ENCODE measurements around the gene YTHDC2.

Gene YTHDC2

DNA sequence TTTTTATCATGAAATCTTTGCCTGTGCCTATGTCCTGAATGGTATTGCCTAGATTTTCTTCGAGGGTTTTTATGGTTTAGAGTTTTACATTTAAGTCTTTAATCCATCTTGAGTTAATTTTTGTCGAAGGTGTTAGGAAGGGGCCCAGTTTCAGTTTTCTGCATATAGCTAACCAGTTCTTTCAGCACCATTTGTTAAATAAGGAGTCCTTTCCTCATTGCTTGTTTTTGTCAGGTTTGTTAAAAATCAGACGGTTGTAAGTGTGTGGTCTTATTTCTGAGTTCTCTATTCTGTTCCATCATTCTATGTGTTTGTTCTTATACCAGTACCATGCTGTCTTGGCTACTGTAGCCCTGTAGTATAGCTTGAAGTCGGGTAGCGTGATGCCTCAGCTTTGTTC, 55.9 kb downstream of the YTHDC2 start:
- TF ChIP-seq, protein P1, sequence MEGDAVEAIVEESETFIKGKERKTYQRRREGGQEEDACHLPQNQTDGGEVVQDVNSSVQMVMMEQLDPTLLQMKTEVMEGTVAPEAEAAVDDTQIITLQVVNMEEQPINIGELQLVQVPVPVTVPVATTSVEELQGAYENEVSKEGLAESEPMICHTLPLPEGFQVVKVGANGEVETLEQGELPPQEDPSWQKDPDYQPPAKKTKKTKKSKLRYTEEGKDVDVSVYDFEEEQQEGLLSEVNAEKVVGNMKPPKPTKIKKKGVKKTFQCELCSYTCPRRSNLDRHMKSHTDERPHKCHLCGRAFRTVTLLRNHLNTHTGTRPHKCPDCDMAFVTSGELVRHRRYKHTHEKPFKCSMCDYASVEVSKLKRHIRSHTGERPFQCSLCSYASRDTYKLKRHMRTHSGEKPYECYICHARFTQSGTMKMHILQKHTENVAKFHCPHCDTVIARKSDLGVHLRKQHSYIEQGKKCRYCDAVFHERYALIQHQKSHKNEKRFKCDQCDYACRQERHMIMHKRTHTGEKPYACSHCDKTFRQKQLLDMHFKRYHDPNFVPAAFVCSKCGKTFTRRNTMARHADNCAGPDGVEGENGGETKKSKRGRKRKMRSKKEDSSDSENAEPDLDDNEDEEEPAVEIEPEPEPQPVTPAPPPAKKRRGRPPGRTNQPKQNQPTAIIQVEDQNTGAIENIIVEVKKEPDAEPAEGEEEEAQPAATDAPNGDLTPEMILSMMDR (IDR thresholded peaks at IDR 0.05; ENCODE audit: low read depth, low read length), result no peak
- DNase-seq, result no peak
- Histone ChIP-seq H3K36me3 (peaks cover 46% of the 10 kb centered on the region), H3K4me3 (ENCODE audit: low read depth, low read length) (no peak overlapping the region), H3K9me3 (no peaks in the 10 kb centered on the region), H3K4me1 (no peaks in the 10 kb centered on the region), H3K27me3 (no peaks in the 10 kb centered on the region)

DNA sequence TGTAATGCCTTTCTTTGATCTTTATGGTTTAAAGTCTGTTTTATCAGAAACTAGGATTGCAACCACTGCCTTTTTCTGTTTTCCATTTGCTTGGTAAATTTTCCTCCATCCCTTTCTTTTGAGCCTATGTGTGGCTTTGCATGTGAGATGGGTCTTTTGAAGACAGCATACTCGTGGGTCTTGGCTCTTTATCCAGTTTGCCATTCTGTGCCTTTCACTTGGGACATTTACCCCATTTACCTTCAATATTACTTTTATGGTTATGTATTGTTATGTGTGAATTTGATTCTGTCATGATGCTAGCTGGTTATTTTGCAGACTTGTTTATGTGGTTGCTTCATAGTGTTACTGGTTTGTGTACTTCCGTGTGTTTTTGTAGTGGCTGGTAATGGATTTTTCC, 59.2 kb downstream of the YTHDC2 start:
- no peak for DNase-seq
- no peaks in the 10 kb centered on the region for H3K9me3 ChIP-seq
- H3K27me3 ChIP-seq, result no peaks in the 10 kb centered on the region
- H3K4me1 ChIP-seq, result no peaks in the 10 kb centered on the region
- peaks cover 36% of the 10 kb centered on the region for H3K36me3 ChIP-seq
- H3K4me3 ChIP-seq (ENCODE audit: low read depth, low read length), result no peak overlapping the region
- TF ChIP-seq, protein P1 (IDR thresholded peaks at IDR 0.05; ENCODE audit: low read depth, low read length), result no peak

DNA sequence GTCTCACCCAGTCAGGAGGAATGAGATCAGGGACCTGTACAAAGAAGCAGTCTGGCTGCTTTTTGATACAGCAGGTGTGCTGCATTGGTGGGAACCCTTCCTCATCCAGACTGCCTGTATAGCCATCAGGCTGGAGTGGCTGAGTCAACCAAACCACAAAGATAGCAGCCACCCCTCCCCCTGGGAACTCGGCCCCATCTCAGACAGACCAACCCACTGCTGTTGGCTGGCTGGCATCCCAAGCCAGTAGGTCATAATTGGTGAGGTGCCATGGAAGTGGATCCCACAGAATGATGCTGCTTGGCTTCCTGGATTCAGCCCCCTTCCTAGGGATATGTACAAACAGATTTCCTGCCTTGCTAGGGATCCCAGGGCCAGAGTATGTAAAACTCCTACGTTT, 60.9 kb downstream of the YTHDC2 start:
- Histone ChIP-seq H3K36me3 (peaks cover 26% of the 10 kb centered on the region), H3K27me3 (no peaks in the 10 kb centered on the region), H3K4me3 (ENCODE audit: low read depth, low read length) (no peak overlapping the region), H3K4me1 (no peaks in the 10 kb centered on the region), H3K9me3 (no peaks in the 10 kb centered on the region)
- TF ChIP-seq, protein P1 (IDR thresholded peaks at IDR 0.05; ENCODE audit: low read depth, low read length), result no peak
- DNase-seq, result no peak

DNA sequence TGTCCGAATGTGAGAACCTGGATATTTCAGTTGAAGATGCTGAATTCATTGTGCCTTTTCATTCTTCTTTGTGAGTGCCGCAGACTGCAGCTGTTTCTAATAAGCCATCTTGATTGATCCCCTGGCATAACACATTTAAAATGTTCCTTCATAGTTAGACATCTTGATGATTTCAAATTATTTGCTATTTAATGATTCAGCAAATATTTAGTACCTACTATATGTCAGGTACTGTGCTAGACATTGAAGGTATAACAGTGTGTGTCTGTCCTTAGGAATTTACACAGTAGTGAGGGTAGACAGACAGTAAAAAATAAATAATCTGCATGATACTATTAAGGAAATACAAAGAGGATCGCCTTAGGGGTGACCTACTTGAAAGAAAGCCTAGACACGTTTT, 61.6 kb downstream of the YTHDC2 start:
- H3K9me3 ChIP-seq, result no peaks in the 10 kb centered on the region
- H3K27me3 ChIP-seq, result no peaks in the 10 kb centered on the region
- H3K36me3 ChIP-seq, result peaks cover 23% of the 10 kb centered on the region
- TF ChIP-seq, protein P1 (IDR thresholded peaks at IDR 0.05; ENCODE audit: low read depth, low read length), result no peak
- no peaks in the 10 kb centered on the region for H3K4me1 ChIP-seq
- DNase-seq, result no peak
- no peak overlapping the region for H3K4me3 ChIP-seq (ENCODE audit: low read depth, low read length)

DNA sequence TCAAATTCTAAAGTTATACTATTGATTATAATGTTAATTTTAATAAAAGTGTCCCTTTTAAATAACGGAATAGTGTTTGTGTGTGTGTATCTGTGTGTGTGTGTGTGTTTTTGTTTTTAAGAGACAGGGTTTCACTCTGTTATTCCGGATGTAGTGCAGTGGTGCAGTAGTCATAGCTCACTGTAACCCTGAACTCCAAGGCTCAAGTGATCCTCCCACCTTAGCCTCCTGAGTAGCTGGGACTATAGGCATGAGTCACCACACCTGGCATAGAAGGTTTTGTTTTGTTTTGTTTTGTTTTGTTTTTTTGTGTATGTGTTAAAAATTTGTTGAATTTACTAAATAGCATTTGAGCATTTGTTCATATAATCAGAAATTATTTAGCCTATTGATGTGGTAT, 64.6 kb downstream of the YTHDC2 start:
- no peak for DNase-seq
- H3K4me3 ChIP-seq (ENCODE audit: low read depth, low read length), result no peak overlapping the region
- TF ChIP-seq, protein P1 (IDR thresholded peaks at IDR 0.05; ENCODE audit: low read depth, low read length), result no peak
- H3K36me3 ChIP-seq, result peaks cover 16% of the 10 kb centered on the region
- H3K9me3 ChIP-seq, result no peaks in the 10 kb centered on the region
- H3K4me1 ChIP-seq, result no peaks in the 10 kb centered on the region
- no peaks in the 10 kb centered on the region for H3K27me3 ChIP-seq

DNA sequence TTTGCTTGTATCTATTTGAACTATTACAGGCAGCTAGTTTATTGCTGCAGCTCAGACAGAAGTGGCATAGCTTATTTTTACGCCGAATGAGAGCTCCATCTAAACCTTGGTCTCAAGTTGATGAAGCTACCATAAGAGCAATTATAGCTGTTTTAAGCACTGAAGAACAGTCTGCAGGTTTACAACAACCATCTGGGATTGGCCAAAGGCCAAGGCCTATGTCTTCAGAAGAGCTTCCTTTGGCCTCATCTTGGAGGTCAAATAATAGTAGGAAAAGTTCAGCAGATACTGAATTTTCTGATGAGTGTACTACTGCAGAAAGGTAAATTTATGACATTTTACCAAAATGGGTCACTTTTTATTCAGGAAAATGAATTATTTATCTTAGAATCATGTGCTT, 67.9 kb downstream of the YTHDC2 start:
- DNase-seq, result no peak
- TF ChIP-seq, protein P1 (IDR thresholded peaks at IDR 0.05; ENCODE audit: low read depth, low read length), result no peak

More for the DNA sequence above, 67.9 kb downstream of the YTHDC2 start:
- H3K36me3 ChIP-seq, result peaks cover 14% of the 10 kb centered on the region
- H3K4me3 ChIP-seq (ENCODE audit: low read depth, low read length), result no peak overlapping the region
- no peaks in the 10 kb centered on the region for H3K27me3 ChIP-seq
- H3K9me3 ChIP-seq, result no peaks in the 10 kb centered on the region
- H3K4me1 ChIP-seq, result peaks cover 5% of the 10 kb centered on the region

Measured in BE2C (cell line).